Measurements from ENCODE around the gene MYBPH.
A peak's percentile ranks its signal among the peaks of the same experiment; 100 is the strongest.

The MYBPH gene

GRCh38 chr1:203199816-203200571 lies 24.4 kb upstream of the MYBPH start:
- DNase-seq (ENCODE audit: low spot score) = peak; percentile 83

- no peak for DNase-seq (ENCODE audit: low spot score)
Measured at GRCh38 chr1:203199481-203199815, 23.8 kb upstream of the MYBPH start.

- no peak for DNase-seq (ENCODE audit: low spot score)
Measured at GRCh38 chr1:203199002-203199401, 23.4 kb upstream of the MYBPH start.

GRCh38 chr1:203197625-203198024 lies 22.0 kb upstream of the MYBPH start:
- peak; percentile 40 for DNase-seq (ENCODE audit: low spot score)

- DNase-seq (ENCODE audit: low spot score) = no peak
Measured at GRCh38 chr1:203196371-203196770, 20.7 kb upstream of the MYBPH start.

GRCh38 chr1:203190949-203191348 lies 15.3 kb upstream of the MYBPH start:
- no peak for DNase-seq (ENCODE audit: low spot score)

GRCh38 chr1:203189951-203190352 lies 14.3 kb upstream of the MYBPH start:
- DNase-seq (ENCODE audit: low spot score) = peak; percentile 23

- no peak for DNase-seq (ENCODE audit: low spot score)
Measured at GRCh38 chr1:203188686-203189232, 13.1 kb upstream of the MYBPH start.

GRCh38 chr1:203187689-203188264 lies 12.2 kb upstream of the MYBPH start:
- no peak for DNase-seq (ENCODE audit: low spot score)

- no peak for DNase-seq (ENCODE audit: low spot score)
Measured at GRCh38 chr1:203187304-203187685, 11.7 kb upstream of the MYBPH start.

GRCh38 chr1:203186446-203187303 lies 11.0 kb upstream of the MYBPH start, which contains the start of gene CHI3L1:
TSS of gene CHI3L1 (minus strand) at chr1:203186704. CDS start at chr1:203186623, 81 bp downstream.
- DNase-seq (ENCODE audit: low spot score) = no peak

- DNase-seq (ENCODE audit: low spot score) = no peak
Measured at GRCh38 chr1:203186091-203186445, 10.4 kb upstream of the MYBPH start.

- DNase-seq (ENCODE audit: low spot score) = no peak
Measured at GRCh38 chr1:203185585-203185984, 10.0 kb upstream of the MYBPH start.

- no peak for DNase-seq (ENCODE audit: low spot score)
Measured at GRCh38 chr1:203185061-203185461, 9.4 kb upstream of the MYBPH start.

GRCh38 chr1:203184467-203184866 lies 8.8 kb upstream of the MYBPH start:
- no peak for DNase-seq (ENCODE audit: low spot score)

- no peak for DNase-seq (ENCODE audit: low spot score)
Measured at GRCh38 chr1:203183828-203184227, 8.2 kb upstream of the MYBPH start.

GRCh38 chr1:203182387-203182953 lies 6.8 kb upstream of the MYBPH start:
- DNase-seq (ENCODE audit: low spot score) = no peak

- no peak for DNase-seq (ENCODE audit: low spot score)
Measured at GRCh38 chr1:203181586-203182386, 6.2 kb upstream of the MYBPH start.

- no peak for DNase-seq (ENCODE audit: low spot score)
Measured at GRCh38 chr1:203180611-203181330, 5.1 kb upstream of the MYBPH start.

- no peak for DNase-seq (ENCODE audit: low spot score)
Measured at GRCh38 chr1:203179667-203180005, 4.0 kb upstream of the MYBPH start.
